SHP77 (cell line): ENCODE data around the gene CCNL2.
A peak's percentile ranks its signal among the peaks of the same experiment; 100 is the strongest.
"Not testable (repeated sequence)": the region's sequence is repeated elsewhere in the genome, so short reads cannot be mapped to it uniquely, and the experiment has no call there.

ENCODE experiments used
- DNase-seq, 2 experiments: peaks; one replicate each; lab custom pipeline; 2025; lab: John Stamatoyannopoulos, UW

Gene CCNL2

GRCh38 chr1:1399872-1400575 lies 889 bp upstream of the CCNL2 start:
- no peak for DNase-seq

GRCh38 chr1:1398677-1399186 lies 403 bp downstream of the CCNL2 start:
- DNase-seq: no peak

GRCh38 chr1:1397839-1398523 lies 1.2 kb downstream of the CCNL2 start:
- DNase-seq: no peak

GRCh38 chr1:1395166-1395565 lies 4.0 kb downstream of the CCNL2 start:
- no peak for DNase-seq

- no peak for DNase-seq
Observed at GRCh38 chr1:1394116-1394515, 5.0 kb downstream of the CCNL2 start.

GRCh38 chr1:1393428-1393827 lies 5.7 kb downstream of the CCNL2 start:
- no peak for DNase-seq

GRCh38 chr1:1393014-1393413 lies 6.1 kb downstream of the CCNL2 start:
- DNase-seq: no peak

- DNase-seq: no peak
Observed at GRCh38 chr1:1391225-1391624, 7.9 kb downstream of the CCNL2 start.

- no peak for DNase-seq
Observed at GRCh38 chr1:1390675-1391074, 8.5 kb downstream of the CCNL2 start.

GRCh38 chr1:1388078-1388472 lies 11.1 kb downstream of the CCNL2 start:
- no peak for DNase-seq

- no peak for DNase-seq
Observed at GRCh38 chr1:1387098-1388077, 11.7 kb downstream of the CCNL2 start.

GRCh38 chr1:1385931-1386330 lies 13.2 kb downstream of the CCNL2 start:
- DNase-seq: no peak

GRCh38 chr1:1385339-1385738 lies 13.8 kb downstream of the CCNL2 start:
- DNase-seq: not testable (repeated sequence)

GRCh38 chr1:1381294-1381693 lies 17.8 kb downstream of the CCNL2 start:
- DNase-seq: no peak

- DNase-seq: no peak
Observed at GRCh38 chr1:1380860-1381259, 18.3 kb downstream of the CCNL2 start.

- no peak for DNase-seq
Observed at GRCh38 chr1:1377540-1378205, 21.5 kb downstream of the CCNL2 start.

- no peak for DNase-seq
Observed at GRCh38 chr1:1376551-1377226, 22.4 kb downstream of the CCNL2 start.

GRCh38 chr1:1374929-1375662 lies 24.0 kb downstream of the CCNL2 start, which contains the start of gene AURKAIP1:
Gene AURKAIP1, minus strand, starts transcription at chr1:1375207. Its CDS starts 451 bp downstream, at chr1:1374756.
- peak; percentile 99 for DNase-seq

- no peak for DNase-seq
Observed at GRCh38 chr1:1374589-1374928, 24.6 kb downstream of the CCNL2 start.

- no peak for DNase-seq
Observed at GRCh38 chr1:1373815-1374588, 25.1 kb downstream of the CCNL2 start.
